GM13976 (cell line): ENCODE measurements around the gene KCNC1.

Experiments used
- DNase-seq: peaks from one replicate; pipeline ENCODE4 v3.0.0; 2012; ENCODE audit warnings: low spot score
- CTCF ChIP-seq: IDR thresholded peaks from 2 replicates; pipeline ENCODE4 v1.5.1; 2012; ENCODE audit warnings: borderline replicate concordance, mild to moderate bottlenecking; ENCODE audit not compliant: insufficient read depth; ENCODE audit errors: extremely low read depth, missing control alignments, control extremely low read depth
- in situ Hi-C: fragments of 300-500 bp; cut with MboI; formaldehyde crosslinking; loops from one replicate; pipeline ENCODE4 v1.12.0; 2022; ENCODE audit warnings: low sequenced_read_pairs, mixed read lengths, inconsistent platforms; ENCODE audit not compliant: unreplicated experiment

KCNC1 gene

GRCh38 chr11:17734418-17734911 lies at the start of gene KCNC1:
Gene KCNC1 (plus strand): TSS chr11:17734781. CDS start chr11:17736003, 1,222 bp downstream.
- in situ Hi-C loops = no loop called here
- no peak for TF ChIP-seq CTCF
- DNase-seq = no peak

GRCh38 chr11:17686231-17686980 lies 48.2 kb upstream of the KCNC1 start:
- no peak for DNase-seq
- in situ Hi-C loops = no loop called here
- TF ChIP-seq CTCF = no peak

- in situ Hi-C loops = no loop called here
- no peak for DNase-seq
- TF ChIP-seq CTCF = no peak
Measured at GRCh38 chr11:17687946-17688670, 46.5 kb upstream of the KCNC1 start.

- in situ Hi-C loops = no loop called here
- no peak for DNase-seq
- TF ChIP-seq CTCF = no peak
Measured at GRCh38 chr11:17691550-17691949, 43.0 kb upstream of the KCNC1 start.

GRCh38 chr11:17691976-17692375 lies 42.6 kb upstream of the KCNC1 start:
- in situ Hi-C loops = no loop called here
- no peak for TF ChIP-seq CTCF
- no peak for DNase-seq

GRCh38 chr11:17692931-17693330 lies 41.6 kb upstream of the KCNC1 start:
- in situ Hi-C loops = no loop called here
- no peak for TF ChIP-seq CTCF
- DNase-seq = no peak
